Upper lobe of right lung (tissue), 1 donor: Measurements from ENCODE around the gene TBX1. TPM values are rescaled to one million over a fixed set of nuclear protein-coding genes. Genes with fewer than 3 reads are reported as not detected.

ENCODE experiments used
- ATAC-seq: fragments of 200-7000 bp; cut with Tn5 transposase; one replicate; pipeline ENCODE4 v1.9.1; 2020; ENCODE audit warnings: mild to moderate bottlenecking, moderate library complexity
- DNase-seq: peaks from one replicate; pipeline ENCODE4 v3.0.0-alpha.2; 2020
- H3K27ac ChIP-seq: fragments of 200-600 bp; one replicate; pipeline ENCODE4 v1.8.0; 2022
- H3K27me3 ChIP-seq: fragments of 200-600 bp; one replicate; pipeline ENCODE4 v1.8.0; 2022; ENCODE audit warnings: mild to moderate bottlenecking
- H3K36me3 ChIP-seq: fragments of 200-600 bp; one replicate; pipeline ENCODE4 v1.8.0; 2022
- H3K4me1 ChIP-seq: fragments of 200-600 bp; one replicate; pipeline ENCODE4 v1.8.0; 2022
- H3K4me3 ChIP-seq: fragments of 200-600 bp; one replicate; pipeline ENCODE4 v1.8.0; 2022; ENCODE audit warnings: mild to moderate bottlenecking
- H3K9me3 ChIP-seq: fragments of 200-600 bp; one replicate; pipeline ENCODE4 v1.8.0; 2022
- CTCF ChIP-seq: fragments of 200-600 bp; IDR thresholded peaks from one replicate; pipeline ENCODE4 v1.8.0; 2022; ENCODE audit warnings: antibody characterized with exemption
- intact Hi-C: fragments of 100-400 bp; cut with DNase I; formaldehyde crosslinking; loops from one replicate; pipeline ENCODE4 v1.11.0; 2022
- total RNA-seq: library from RNA; stranded (reverse); fragmentation: NEBNext Ultra II Directional; extraction: Animal tissue kit (Norgen Biotek cat#: 25700); gene quantifications from one replicate; pipeline ENCODE4 v1.2.1, GENCODE V29; 2021
- donor health status: DM: no; HTN: yes; CAD: no; lungs with severe emphysema.

Gene TBX1
- total RNA-seq, 1 donor from 2014 or later, result 15.4 TPM

- H3K27me3 ChIP-seq, result peaks cover 13% of the 10 kb centered on the region
- no peak overlapping the region for H3K4me3 ChIP-seq
- DNase-seq (no peak), ATAC-seq (no peak)
- intact Hi-C loops, result no loop called here
- no peaks in the 10 kb centered on the region for H3K36me3 ChIP-seq
- no peak for TF ChIP-seq CTCF
- no peaks in the 10 kb centered on the region for H3K4me1 ChIP-seq
- H3K27ac ChIP-seq, result no peak overlapping the region
- no peaks in the 10 kb centered on the region for H3K9me3 ChIP-seq
These were observed 13.9 kb upstream of the TBX1 start for GRCh38 chr22:19746726-19747125.

GRCh38 chr22:19747551-19747950 is 13.0 kb upstream of the TBX1 start:
- no peak for TF ChIP-seq CTCF
- H3K4me3 ChIP-seq, result no peak overlapping the region
- peaks cover 21% of the 10 kb centered on the region for H3K27me3 ChIP-seq
- DNase-seq, result no peak
- no peaks in the 10 kb centered on the region for H3K4me1 ChIP-seq
- H3K36me3 ChIP-seq, result no peaks in the 10 kb centered on the region
- no peaks in the 10 kb centered on the region for H3K9me3 ChIP-seq
- intact Hi-C loops, result no loop called here
- H3K27ac ChIP-seq, result no peak overlapping the region
- ATAC-seq, result no peak

- no peak for TF ChIP-seq CTCF
- Histone ChIP-seq H3K9me3 (no peaks in the 10 kb centered on the region), H3K27me3 (peaks cover 27% of the 10 kb centered on the region), H3K4me1 (no peaks in the 10 kb centered on the region), H3K27ac (no peak overlapping the region), H3K4me3 (no peak overlapping the region), H3K36me3 (no peaks in the 10 kb centered on the region)
- DNase-seq, result no peak
- intact Hi-C loops, result no loop called here
- ATAC-seq, result no peak
These were observed 12.4 kb upstream of the TBX1 start for GRCh38 chr22:19748139-19748538.

- Histone ChIP-seq H3K27ac (no peak overlapping the region), H3K27me3 (peaks cover 36% of the 10 kb centered on the region), H3K4me1 (no peaks in the 10 kb centered on the region), H3K36me3 (no peaks in the 10 kb centered on the region), H3K4me3 (no peak overlapping the region), H3K9me3 (no peaks in the 10 kb centered on the region)
- TF ChIP-seq CTCF, result no peak
- DNase-seq (no peak), ATAC-seq (no peak)
- intact Hi-C loops, result no loop called here
These were observed 11.4 kb upstream of the TBX1 start for GRCh38 chr22:19748991-19749664.

GRCh38 chr22:19749876-19750275 is 10.7 kb upstream of the TBX1 start:
- intact Hi-C loops, result no loop called here
- no peak for TF ChIP-seq CTCF

More at GRCh38 chr22:19749876-19750275, 10.7 kb upstream of the TBX1 start:
- Histone ChIP-seq H3K4me1 (no peaks in the 10 kb centered on the region), H3K27me3 (peaks cover 44% of the 10 kb centered on the region), H3K27ac (no peak overlapping the region), H3K4me3 (no peak overlapping the region), H3K9me3 (no peaks in the 10 kb centered on the region), H3K36me3 (no peaks in the 10 kb centered on the region)
- DNase-seq, result no peak
- ATAC-seq, result no peak
